HepG2 (cell line): ENCODE measurements around the gene PRPSAP2. TPM values are rescaled to one million over a fixed set of nuclear protein-coding genes. Genes with fewer than 3 reads are reported as not detected.

Source experiments
- AHR ChIP-seq: IDR thresholded peaks from 2 replicates; pipeline ENCODE4 v1.6.1; 2018; ENCODE audit warnings: missing genetic modification reagents, missing compliant biosample characterization
- CHD4 ChIP-seq: fragments of 200-600 bp; sonication (generic); IDR thresholded peaks from 2 replicates; pipeline ENCODE4 v1.7.0; 2017; ENCODE audit warnings: mild to moderate bottlenecking, low read length, borderline replicate concordance
- DMAP1 ChIP-seq: IDR thresholded peaks from 2 replicates; pipeline ENCODE4 v1.6.1; 2016
- HOXA7 ChIP-seq: sonication (generic); formaldehyde crosslinking; IDR thresholded peaks from 2 replicates; pipeline ENCODE4 v1.8.1; 2022; ENCODE audit warnings: mild to moderate bottlenecking, missing genetic modification reagents, moderate library complexity
- MATR3 ChIP-seq: sonication (generic); formaldehyde crosslinking; IDR thresholded peaks from 2 replicates; pipeline ENCODE4 v1.4.0; 2020; ENCODE audit warnings: missing genetic modification reagents
- NFYC ChIP-seq: IDR thresholded peaks from 2 replicates; pipeline ENCODE4 v1.6.1; 2016; ENCODE audit warnings: missing genetic modification reagents, missing compliant biosample characterization
- STAT5B ChIP-seq: sonication (generic); formaldehyde crosslinking; IDR thresholded peaks from 2 replicates; pipeline ENCODE4 v1.4.0; 2020; ENCODE audit warnings: missing genetic modification reagents
- TFAP4 ChIP-seq: sonication (generic); IDR thresholded peaks from 2 replicates; pipeline ENCODE4 v1.6.1; 2016; ENCODE audit warnings: low read depth, borderline replicate concordance
- USF2 ChIP-seq, 2 experiments: sonication (generic) in 1 of 2; formaldehyde crosslinking in 1 of 2; IDR thresholded peaks; 2 replicates each; pipeline versions ENCODE4 v1.5.1 to v1.6.1; 2011 to 2020; ENCODE audit warnings: borderline replicate concordance in 1 of 2, low read depth in 1 of 2, low read length in 1 of 2, mild to moderate bottlenecking in 1 of 2, missing genetic modification reagents in 1 of 2, moderate library complexity in 1 of 2
- ZNF274 ChIP-seq: sonication (generic); formaldehyde crosslinking; IDR thresholded peaks from 2 replicates; pipeline ENCODE4 v1.5.1; 2020; ENCODE audit warnings: mild to moderate bottlenecking, missing genetic modification reagents
- ZNF800 ChIP-seq: sonication (generic); formaldehyde crosslinking; IDR thresholded peaks from 2 replicates; pipeline ENCODE4 v1.4.0; 2020; ENCODE audit warnings: missing genetic modification reagents
- polyA plus RNA-seq, 8 experiments: library from polyadenylated mRNA; depleted of rRNA in 3 of 8; stranded (reverse) in 7 of 8; unstranded in 1 of 8; fragments of >200 nt; fragmentation: Illumina TruSeq in 4 of 8; extraction: Trizol in 4 of 8; gene quantifications; 2 replicates each; pipeline versions ENCODE4 v1.2.1 to v1.2.3, GENCODE V29; 2011 to 2016; ENCODE audit warnings: low read depth in 4 of 8, missing spikeins in 1 of 8, mixed read lengths in 1 of 8; ENCODE audit not compliant: insufficient read depth in 1 of 8
- total RNA-seq, 5 experiments: library from RNA; depleted of rRNA; stranded (reverse); fragments of >200 nt; fragmentation: Illumina TruSeq; extraction: Trizol; gene quantifications; 2 replicates each; pipeline ENCODE4 v1.2.3, GENCODE V29; 2016; ENCODE audit warnings: low read depth in 1 of 5

Gene PRPSAP2
- total and polyA plus RNA-seq, 2 of the 13 experiments (the other 11 are each of a cell fraction or from before 2014, with no cell fraction given): 34.0 to 58.9 TPM

GRCh38 chr17:18950346-18950745, 92.4 kb downstream of the PRPSAP2 start (continued):
- no peak for TF ChIP-seq TFAP4
- no peak for TF ChIP-seq NFYC (CRISPR knock-in tag)
- TF ChIP-seq DMAP1 (CRISPR knock-in tag): no peak
- no peak for TF ChIP-seq CHD4
- TF ChIP-seq ZNF274 (CRISPR knock-in tag): no peak
- TF ChIP-seq AHR: no peak
- TF ChIP-seq USF2 (IDR thresholded peaks at IDR 0.05; ENCODE audit: low read depth, low read length): no peak
- TF ChIP-seq USF2 (CRISPR knock-in tag; IDR thresholded peaks at IDR 0.05; ENCODE audit: borderline replicate concordance): no peak
- TF ChIP-seq STAT5B: no peak
- no peak for TF ChIP-seq ZNF800 (CRISPR knock-in tag)
- TF ChIP-seq MATR3 (CRISPR knock-in tag): no peak
- TF ChIP-seq HOXA7: no peak
